HG03521 (cell line): Measurements from ENCODE around the gene DIDO1.
"Not testable (repeated sequence)": the region's sequence is repeated elsewhere in the genome, so short reads cannot be mapped to it uniquely, and the experiment has no call there.

ENCODE experiments used
- ATAC-seq: cut with Tn5 transposase; IDR thresholded peaks from one replicate; pipeline ENCODE4 v1.9.1; 2021; ENCODE audit warnings: mild to moderate bottlenecking, moderate library complexity; ENCODE audit not compliant: unreplicated experiment

Gene DIDO1

GRCh38 chr20:62860391-62860923, 65.8 kb downstream of the DIDO1 start:
- ATAC-seq, result no peak

DNA sequence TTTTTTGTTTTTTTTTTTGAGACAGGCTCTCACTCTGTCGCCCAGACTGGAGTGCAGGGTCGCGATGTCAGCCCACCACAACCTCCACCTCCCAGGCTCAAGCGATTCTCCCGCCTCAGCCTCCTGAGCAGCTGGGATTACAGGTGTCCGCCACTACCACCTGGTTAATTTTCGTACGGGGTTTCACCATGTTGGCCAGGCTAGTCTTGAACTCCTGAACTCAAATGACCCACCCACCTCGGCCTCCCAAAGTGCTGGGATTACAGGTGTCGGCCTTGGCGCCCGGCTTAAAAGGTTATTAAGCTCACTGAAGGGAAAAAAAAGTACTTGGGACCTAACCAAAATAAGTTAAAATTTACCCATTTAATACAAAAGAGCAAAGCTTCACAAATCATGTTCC, 66.6 kb downstream of the DIDO1 start:
- ATAC-seq, result no peak

GRCh38 chr20:62858058-62858830, 68.1 kb downstream of the DIDO1 start:
- no peak for ATAC-seq

DNA sequence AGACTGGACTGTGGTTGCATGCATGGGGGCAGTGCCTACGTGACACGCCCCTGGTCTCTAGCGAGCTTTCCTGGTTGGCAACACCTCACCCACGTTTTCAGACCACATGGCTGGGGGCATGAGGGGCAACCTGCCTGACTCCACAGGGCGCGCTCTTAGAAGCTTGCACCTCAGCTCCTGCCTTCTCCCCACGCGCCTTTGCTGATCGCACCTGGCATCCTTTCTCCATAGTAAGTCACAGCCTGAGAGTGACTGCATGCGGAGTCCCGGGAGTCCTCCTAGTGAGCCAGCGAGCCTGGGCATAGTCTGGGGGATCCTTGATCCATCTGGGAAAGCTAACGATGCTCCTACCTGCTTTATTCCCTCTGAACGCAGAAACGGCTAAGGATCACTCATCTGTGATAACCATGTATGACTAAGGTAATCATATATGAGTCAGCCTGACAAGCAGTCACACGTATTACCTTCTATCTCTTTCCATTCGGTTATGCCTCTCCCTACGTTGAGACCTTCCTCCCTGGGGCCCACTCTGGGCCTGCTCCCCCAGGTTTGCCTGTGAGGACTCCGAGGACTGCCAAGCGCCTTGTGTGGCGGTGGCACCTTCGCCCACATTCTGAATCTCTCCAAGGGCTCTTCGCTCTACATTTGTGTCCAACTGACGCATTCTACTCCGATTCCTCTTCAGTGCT, 69.2 kb downstream of the DIDO1 start:
- ATAC-seq, result no peak

- no peak for ATAC-seq
Observed at GRCh38 chr20:62855120-62855519, 71.2 kb downstream of the DIDO1 start.

- no peak for ATAC-seq
Observed at GRCh38 chr20:62854121-62854520, 72.2 kb downstream of the DIDO1 start.

DNA sequence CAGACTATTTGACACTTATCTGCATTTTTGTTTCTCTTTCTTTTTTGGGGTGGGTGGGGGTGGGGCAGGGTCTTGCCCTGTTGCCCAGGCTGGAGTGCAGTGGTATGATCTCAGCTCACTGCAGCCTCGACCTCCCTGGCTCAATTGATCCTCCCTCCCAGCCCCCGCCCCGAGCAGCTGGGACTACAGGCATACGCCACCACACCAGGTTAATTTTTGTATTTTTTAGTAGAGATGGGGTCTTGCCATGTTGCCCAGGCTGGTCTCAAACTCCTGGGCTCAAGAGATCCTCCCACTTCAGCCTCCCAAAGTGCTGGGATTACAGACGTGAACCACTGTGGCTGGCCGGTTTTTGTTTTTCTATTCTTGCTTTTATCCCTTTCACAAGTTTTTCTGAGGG, 73.0 kb downstream of the DIDO1 start:
- ATAC-seq, result not testable (repeated sequence)

- no peak for ATAC-seq
Observed at GRCh38 chr20:62852841-62853240, 73.5 kb downstream of the DIDO1 start.

DNA sequence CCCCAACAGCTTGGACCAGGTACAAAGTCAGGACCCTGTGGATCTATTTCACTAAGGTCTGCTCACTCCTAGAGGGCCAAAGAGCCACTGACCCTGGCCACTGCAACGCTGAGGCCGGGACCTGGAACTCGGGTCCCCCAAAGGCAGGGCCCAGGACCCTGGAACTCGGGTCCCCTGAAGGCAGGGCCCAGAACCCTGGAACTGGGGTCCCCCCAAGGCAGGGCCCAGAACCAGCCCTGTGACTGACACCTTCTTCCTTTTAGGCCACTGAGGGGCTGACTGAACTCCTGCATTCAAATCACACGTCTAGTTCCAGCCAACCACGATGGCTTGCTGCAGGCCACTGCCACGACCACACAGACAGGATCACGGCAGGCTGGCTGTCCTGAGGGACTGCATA, 74.1 kb downstream of the DIDO1 start:
- no peak for ATAC-seq

DNA sequence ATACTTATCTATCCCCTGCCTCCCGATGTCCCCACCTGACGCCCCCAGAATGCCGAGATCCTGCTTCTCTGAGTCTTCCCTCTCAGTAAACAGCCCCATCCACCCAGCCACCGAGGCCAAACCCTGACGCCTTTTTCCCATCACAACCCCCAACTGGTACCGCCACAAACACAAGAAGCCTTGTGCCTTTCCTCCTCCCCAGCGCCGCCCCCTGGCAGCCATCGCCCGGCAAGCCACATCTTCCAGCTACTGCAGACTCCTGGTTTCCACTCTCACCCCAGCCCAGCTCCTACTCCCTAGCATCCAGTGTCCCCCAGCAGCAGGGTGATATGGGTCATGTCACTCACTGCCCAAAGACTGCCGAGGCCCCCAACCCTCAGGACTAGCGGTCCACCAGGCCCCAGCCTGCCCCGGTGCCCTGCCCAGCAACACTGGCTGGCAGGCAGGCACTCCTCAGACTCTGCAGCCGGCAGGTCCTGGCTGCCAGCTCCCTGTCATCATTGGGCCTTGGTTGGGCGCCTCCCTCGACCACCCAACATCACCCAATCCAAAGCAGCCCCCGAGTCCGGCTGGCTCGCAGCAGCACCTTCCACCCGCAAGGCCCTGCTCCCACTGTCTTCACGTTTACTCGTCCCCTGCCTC, 75.9 kb downstream of the DIDO1 start:
- ATAC-seq, result no peak

- no peak for ATAC-seq
Observed at GRCh38 chr20:62849431-62849830, 76.9 kb downstream of the DIDO1 start.

- ATAC-seq, result not testable (repeated sequence)
Observed at GRCh38 chr20:62848917-62849316, 77.4 kb downstream of the DIDO1 start.

GRCh38 chr20:62846166-62846890, 80.0 kb downstream of the DIDO1 start:
- ATAC-seq, result no peak

GRCh38 chr20:62845416-62846160, 80.7 kb downstream of the DIDO1 start:
- ATAC-seq, result no peak

DNA sequence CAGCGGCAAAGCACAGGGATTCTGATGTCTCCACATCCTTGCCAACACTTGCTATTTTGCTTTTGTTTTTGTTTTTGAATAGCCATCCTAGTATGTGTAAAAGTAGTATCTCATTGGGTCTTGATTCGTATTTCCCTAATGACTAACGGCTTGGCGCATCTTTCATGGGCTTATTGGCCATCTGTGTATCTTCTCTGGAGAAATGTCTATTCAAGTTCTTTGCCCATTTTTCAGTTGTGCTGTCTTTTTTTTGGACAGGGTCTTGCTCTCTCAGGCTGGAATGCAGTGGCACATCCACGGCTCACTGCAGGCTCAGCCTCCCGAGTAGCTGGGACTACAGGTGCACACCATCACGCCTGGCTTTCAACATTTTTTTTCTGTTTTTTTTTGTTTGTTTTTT, 82.1 kb downstream of the DIDO1 start:
- ATAC-seq, result no peak

DNA sequence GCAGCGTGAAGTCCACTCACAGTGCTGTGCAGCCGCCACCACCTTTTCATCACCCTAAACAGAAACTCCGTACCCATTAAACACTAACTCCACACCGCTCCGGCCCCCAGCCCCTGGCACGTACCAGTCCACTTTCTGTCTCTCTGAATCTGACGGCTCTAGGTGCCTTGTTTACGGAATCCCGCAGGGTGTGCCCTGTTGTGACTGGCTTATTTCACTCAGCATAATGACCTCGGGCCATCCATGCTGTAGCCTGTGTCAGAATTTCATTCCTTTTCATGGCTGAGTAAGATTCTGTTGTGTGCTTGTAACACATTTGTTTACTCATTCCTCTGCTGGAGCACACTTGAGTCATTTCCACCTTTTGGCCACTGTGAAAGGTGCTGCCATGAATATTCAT, 82.6 kb downstream of the DIDO1 start:
- ATAC-seq, result no peak

DNA sequence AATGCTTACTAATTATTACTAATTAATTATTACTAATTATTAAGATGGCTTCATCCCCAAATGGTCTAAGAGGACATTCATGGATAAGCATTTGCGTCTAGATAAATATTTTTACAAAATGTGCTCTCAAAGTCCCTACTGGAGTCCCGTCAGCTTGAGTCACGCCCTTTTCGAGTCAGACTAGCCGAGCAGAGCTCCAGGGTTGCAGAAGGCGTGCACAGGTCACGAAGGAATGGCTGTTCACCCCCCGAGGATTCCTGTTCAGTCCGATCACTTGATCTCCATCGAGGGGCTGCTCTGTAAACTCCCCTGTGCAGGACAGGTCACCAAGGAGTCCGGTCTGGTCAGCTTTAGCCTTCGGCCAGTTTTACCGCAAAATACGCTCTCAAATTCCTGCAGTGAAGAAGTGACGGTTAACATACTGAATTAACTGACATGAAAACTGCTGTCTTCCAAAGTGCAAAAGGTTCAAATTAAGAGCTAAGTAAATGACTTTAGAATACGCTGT, 84.5 kb downstream of the DIDO1 start:
- no peak for ATAC-seq

GRCh38 chr20:62840244-62841197, 85.8 kb downstream of the DIDO1 start:
- no peak for ATAC-seq

GRCh38 chr20:62839816-62840215, 86.5 kb downstream of the DIDO1 start:
- ATAC-seq, result no peak
